Esophagus squamous epithelium (tissue), 5 donors: ENCODE results near the gene TMIGD3. TPM values are rescaled to one million over a fixed set of nuclear protein-coding genes. Genes with fewer than 3 reads are reported as not detected.

Source experiments
- DNase-seq: peaks from one replicate; lab custom pipeline; 2025; lab: John Stamatoyannopoulos, UW
- H3K27ac ChIP-seq, 4 donors: fragments of 200-600 bp; sonication (generic); one replicate each; pipeline ENCODE4 v1.5.1; 2016 to 2019; ENCODE audit warnings: mild to moderate bottlenecking in 1 of 4
- H3K27me3 ChIP-seq, 4 donors: fragments of 200-600 bp; sonication (generic); 1 replicate in 3 of 4; 2 replicates in 1 of 4; pipeline versions ENCODE4 v1.5.1 to v1.6.0; 2017 to 2021; ENCODE audit warnings: antibody characterized with exemption in 1 of 4
- H3K36me3 ChIP-seq, 3 donors: fragments of 200-600 bp; sonication (generic); one replicate each; pipeline ENCODE4 v1.5.1; 2016 to 2019
- H3K4me1 ChIP-seq, 3 donors: fragments of 200-600 bp; sonication (generic); one replicate each; pipeline ENCODE4 v1.5.1; 2017 to 2019
- H3K4me3 ChIP-seq, 4 donors: fragments of 200-600 bp; sonication (generic); 1 replicate in 3 of 4; 2 replicates in 1 of 4; pipeline ENCODE4 v1.5.1; 2016 to 2019; ENCODE audit warnings: mild to moderate bottlenecking in 2 of 4, moderate library complexity in 1 of 4
- H3K9me3 ChIP-seq, 3 donors: fragments of 200-600 bp; sonication (generic); one replicate each; pipeline ENCODE4 v1.5.1; 2016 to 2019
- CTCF ChIP-seq, 6 experiments: fragments of 450-650 bp in 4 of 6; fragments of 200-600 bp in 2 of 6; sonication (generic) in 2 of 6; IDR thresholded peaks; one replicate each; pipeline ENCODE4 v1.5.1; 2016 to 2019; ENCODE audit warnings: antibody characterized with exemption in 6 of 6, mild to moderate bottlenecking in 4 of 6, moderate library complexity in 4 of 6
- POLR2A ChIP-seq, 4 donors: fragments of 450-650 bp; IDR thresholded peaks; one replicate each; pipeline ENCODE4 v1.6.1; 2017; ENCODE audit warnings: antibody characterized with exemption in 4 of 4, mild to moderate bottlenecking in 4 of 4, moderate library complexity in 3 of 4
- WGBS, 2 donors: methylation state at CpG; one replicate each; pipeline ENCODE4 v1.1.5; 2018; 5-methylcytosine and 5-hydroxymethylcytosine counted together
- intact Hi-C: fragments of 100-400 bp; cut with DNase I; formaldehyde crosslinking; loops from one replicate; pipeline ENCODE4 v1.15.0; 2022
- total RNA-seq, 4 donors: library from RNA; depleted of rRNA; stranded (reverse); fragments of >200 nt; gene quantifications; one replicate each; pipeline ENCODE4 v1.1.0, GENCODE V29; 2016
- donor health status: DM: yes; HTN: yes; CAD: no.

Gene TMIGD3
- total RNA-seq, 4 donors from 2014 or later, result 2.9 to 3.2 TPM; not detected in 2

GRCh38 chr1:111466480-111466879 is 37.0 kb downstream of the TMIGD3 start:
- TF ChIP-seq POLR2A (IDR thresholded peaks at IDR 0.05), result no peak
- no peak for TF ChIP-seq CTCF (IDR thresholded peaks at IDR 0.05)
- Histone ChIP-seq H3K27me3 (no peaks in the 10 kb centered on the region), H3K27ac (no peak overlapping the region), H3K9me3 (no peaks in the 10 kb centered on the region), H3K4me1 (peaks cover 0 to 10% (median 0%) of the 10 kb centered on the region in 3 donors), H3K4me3 (no peak overlapping the region), H3K36me3 (peaks cover 0 to 77% (median 0%) of the 10 kb centered on the region in 3 donors)
- no peak for DNase-seq
- WGBS, 2 donors, result 0 to 3% methylated on average over 1 of the region's 1 CpG
- intact Hi-C loops, result no loop called here

GRCh38 chr1:111465754-111466153 is 37.7 kb downstream of the TMIGD3 start:
- H3K9me3 ChIP-seq, result no peaks in the 10 kb centered on the region
- TF ChIP-seq CTCF (IDR thresholded peaks at IDR 0.05), result no peak
- no peak for TF ChIP-seq POLR2A (IDR thresholded peaks at IDR 0.05)
- intact Hi-C loops, result no loop called here
- no peak overlapping the region for H3K4me3 ChIP-seq
- H3K4me1 ChIP-seq, result peaks cover 0 to 6% (median 0%) of the 10 kb centered on the region in 3 donors
- H3K27ac ChIP-seq, result no peak overlapping the region
- 78 to 94% methylated on average over 2 of the region's 2 CpGs for WGBS, 2 donors
- DNase-seq, result no peak
- no peaks in the 10 kb centered on the region for H3K27me3 ChIP-seq
- H3K36me3 ChIP-seq, result peaks cover 0 to 80% (median under 1%) of the 10 kb centered on the region in 3 donors

GRCh38 chr1:111463029-111463683 is 40.3 kb downstream of the TMIGD3 start:
- TF ChIP-seq POLR2A (IDR thresholded peaks at IDR 0.05) (no peak), CTCF (IDR thresholded peaks at IDR 0.05) (no peak)
- WGBS, 2 donors, result 51 to 59% methylated on average over 4 of the region's 4 CpGs
- Histone ChIP-seq H3K36me3 (peaks cover 0 to 81% (median 21%) of the 10 kb centered on the region in 3 donors), H3K9me3 (no peaks in the 10 kb centered on the region), H3K27ac (peak overlapping the region in 1 of 4 donors; percentile 23), H3K4me3 (no peak overlapping the region), H3K27me3 (no peaks in the 10 kb centered on the region), H3K4me1 (peaks cover 0 to 6% (median 0%) of the 10 kb centered on the region in 3 donors)
- DNase-seq, result no peak
- intact Hi-C loops, result no loop called here

GRCh38 chr1:111462370-111463028 is 40.9 kb downstream of the TMIGD3 start:
- no peak for DNase-seq
- peak overlapping the region in 1 of 4 donors; percentile 23 for H3K27ac ChIP-seq
- no peaks in the 10 kb centered on the region for H3K27me3 ChIP-seq
- TF ChIP-seq CTCF (IDR thresholded peaks at IDR 0.05), result no peak
- no peaks in the 10 kb centered on the region for H3K9me3 ChIP-seq
- 80 to 93% methylated on average over 4 of the region's 4 CpGs for WGBS, 2 donors
- peaks cover 0 to 81% (median 26%) of the 10 kb centered on the region in 3 donors for H3K36me3 ChIP-seq
- intact Hi-C loops, result no loop called here
- peaks cover 0 to 6% (median 0%) of the 10 kb centered on the region in 3 donors for H3K4me1 ChIP-seq
- H3K4me3 ChIP-seq, result no peak overlapping the region

- WGBS, 2 donors, result 90 to 96% methylated on average over 3 to 6 of the region's 6 CpGs
- intact Hi-C loops, result no loop called here
- Histone ChIP-seq H3K4me3 (no peak overlapping the region), H3K27ac (no peak overlapping the region), H3K4me1 (peaks cover 0 to 6% (median 0%) of the 10 kb centered on the region in 3 donors), H3K27me3 (no peaks in the 10 kb centered on the region), H3K9me3 (no peaks in the 10 kb centered on the region), H3K36me3 (peaks cover 0 to 82% (median 33%) of the 10 kb centered on the region in 3 donors)
- TF ChIP-seq POLR2A (IDR thresholded peaks at IDR 0.05) (no peak), CTCF (IDR thresholded peaks at IDR 0.05) (no peak)
- DNase-seq, result no peak
These were observed 41.7 kb downstream of the TMIGD3 start for GRCh38 chr1:111461765-111462164.
